H1 (cell line): ENCODE measurements around the gene OR8B3. TPM values are rescaled to one million over a fixed set of nuclear protein-coding genes. Genes with fewer than 3 reads are reported as not detected.

Experiments used
- JUND ChIP-seq: IDR thresholded peaks from 2 replicates; pipeline ENCODE4 v1.6.1; 2011; ENCODE audit warnings: mild to moderate bottlenecking, improper control_type of control experiment, low read length
- KDM1A ChIP-seq: fragments of 200-600, 300-600 bp; sonication (generic); IDR thresholded peaks from 2 replicates; pipeline ENCODE4 v1.7.1; 2016; ENCODE audit warnings: mild to moderate bottlenecking, low read length, borderline replicate concordance
- polyA plus RNA-seq, 7 experiments: library from polyadenylated mRNA; depleted of rRNA in 3 of 7; stranded (reverse) in 5 of 7; unstranded in 2 of 7; fragments of >200 nt in 5 of 7; fragments of 200-250 nt in 2 of 7; gene quantifications; 1 replicate in 5 of 7; 2 replicates in 1 of 7; 4 replicates in 1 of 7; pipeline versions ENCODE4 v1.2.1 to v1.2.3, GENCODE V29; 2011 to 2013; ENCODE audit warnings: missing spikeins in 2 of 7, mixed read lengths in 2 of 7
- total RNA-seq: library from RNA; stranded (reverse); fragmentation: NEBNext Ultra II Directional; extraction: Animal tissue kit (Norgen Biotek cat#: 25700); gene quantifications from 2 replicates; pipeline ENCODE4 v1.2.1, GENCODE V29; 2021
- TF ChIP-seq, protein P1 (sequence below): IDR thresholded peaks from 2 replicates; pipeline ENCODE4 v1.6.1; 2011; ENCODE audit warnings: low read length, improper control_type of control experiment

OR8B3 gene
- total and polyA plus RNA-seq, 2 of the 8 experiments (the other 6 are each of a cell fraction or from before 2014, with no cell fraction given), result not detected

DNA sequence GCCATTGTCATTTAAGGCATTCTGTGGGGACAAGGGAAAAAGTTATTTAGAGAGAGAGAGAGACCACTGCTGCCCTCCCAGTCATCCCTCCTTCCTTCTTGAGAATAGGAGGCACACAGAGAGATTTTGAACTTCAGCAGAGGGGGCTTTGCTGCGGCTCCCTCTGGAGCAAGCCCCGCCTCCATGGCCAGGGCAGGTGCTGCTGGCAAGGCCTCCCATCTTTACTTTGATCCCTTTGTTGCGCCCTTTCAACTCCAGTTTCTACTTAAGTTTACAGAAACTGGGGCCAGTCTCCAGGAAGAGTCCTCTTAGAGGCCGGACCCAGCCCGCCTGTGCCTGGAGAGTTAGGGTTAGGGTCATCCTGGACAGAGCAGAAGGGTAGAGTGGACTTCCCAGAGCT, 42.3 kb upstream of the OR8B3 start (continued):
- TF ChIP-seq JUND, result no peak
- TF ChIP-seq, protein P1, sequence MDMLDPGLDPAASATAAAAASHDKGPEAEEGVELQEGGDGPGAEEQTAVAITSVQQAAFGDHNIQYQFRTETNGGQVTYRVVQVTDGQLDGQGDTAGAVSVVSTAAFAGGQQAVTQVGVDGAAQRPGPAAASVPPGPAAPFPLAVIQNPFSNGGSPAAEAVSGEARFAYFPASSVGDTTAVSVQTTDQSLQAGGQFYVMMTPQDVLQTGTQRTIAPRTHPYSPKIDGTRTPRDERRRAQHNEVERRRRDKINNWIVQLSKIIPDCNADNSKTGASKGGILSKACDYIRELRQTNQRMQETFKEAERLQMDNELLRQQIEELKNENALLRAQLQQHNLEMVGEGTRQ, result no peak
- no peak for TF ChIP-seq KDM1A
